ENCODE measurements around the gene GSK3A. TPM values are rescaled to one million over a fixed set of nuclear protein-coding genes. Genes with fewer than 3 reads are reported as not detected.
A peak's percentile ranks its signal among the peaks of the same experiment; 100 is the strongest.
"Not testable (repeated sequence)": the region's sequence is repeated elsewhere in the genome, so short reads cannot be mapped to it uniquely, and the experiment has no call there.

Gene GSK3A
- total RNA-seq, 4 donors from 2014 or later, result 24.7 to 34.5 (median 28.3) TPM

DNA sequence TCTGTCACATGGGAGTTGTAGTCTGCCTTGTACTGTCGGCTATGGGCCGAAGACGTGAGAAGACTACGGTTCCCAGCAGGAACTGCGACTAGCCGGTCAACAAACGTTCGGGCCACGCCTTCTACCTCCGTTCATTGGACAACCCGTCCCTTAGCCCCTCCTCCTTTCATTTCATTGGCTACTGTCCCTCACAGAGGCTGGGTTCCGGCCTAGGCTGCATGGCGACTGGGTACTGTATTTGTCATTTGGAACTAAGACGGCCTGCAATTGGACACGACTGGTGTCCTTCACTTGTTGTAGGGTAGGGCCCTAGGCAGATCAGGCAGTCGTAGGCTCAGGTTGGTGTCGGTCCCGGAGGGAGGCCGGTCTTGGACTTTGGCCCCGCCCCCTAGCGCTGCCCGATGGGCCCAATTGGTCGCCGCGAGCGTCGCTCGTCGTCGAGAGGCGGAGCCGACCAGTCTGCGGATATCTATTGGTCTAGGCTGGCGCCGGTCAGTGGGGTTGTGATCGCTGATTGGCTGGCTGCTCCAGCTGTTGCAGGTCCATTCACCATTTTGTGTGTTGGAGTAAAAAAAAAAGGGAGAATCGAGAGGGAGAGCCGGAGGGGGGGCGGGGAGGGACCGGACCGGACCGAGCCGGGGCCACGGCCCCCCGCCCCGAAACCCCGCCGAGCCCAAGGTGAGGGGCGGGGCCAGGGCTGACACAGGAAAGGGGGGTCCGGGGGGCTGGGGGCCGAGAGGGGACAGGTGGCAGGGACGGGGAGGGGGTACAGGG, 26.5 kb upstream of the GSK3A start, which contains the start of gene CIC:
Gene CIC (plus strand): TSS at position 549 of the 774 bp plus-strand sequence. CDS start 2,532 bp downstream, outside the sequence.
- Histone ChIP-seq H3K9me3 (no peaks in the 10 kb centered on the region), H3K4me1 (peaks cover 0 to 44% (median 28%) of the 10 kb centered on the region in 4 donors), H3K4me3 (peak within 1 kb of the TSS; percentile 66 to 85 (median 70)), H3K27me3 (no peaks in the 10 kb centered on the region), H3K27ac (peak within 1 kb of the TSS; percentile 99 to 100 (median 99)), H3K36me3 (peaks cover 0 to 25% (median 10%) of the 10 kb centered on the region in 3 donors)
- WGBS, 2 donors, result 1% methylated on average over 37 to 52 of the region's 52 CpGs
- peak; percentile 99 to 100 for DNase-seq (ENCODE audit: low spot score in 2 of 2)
- TF ChIP-seq, protein P1, sequence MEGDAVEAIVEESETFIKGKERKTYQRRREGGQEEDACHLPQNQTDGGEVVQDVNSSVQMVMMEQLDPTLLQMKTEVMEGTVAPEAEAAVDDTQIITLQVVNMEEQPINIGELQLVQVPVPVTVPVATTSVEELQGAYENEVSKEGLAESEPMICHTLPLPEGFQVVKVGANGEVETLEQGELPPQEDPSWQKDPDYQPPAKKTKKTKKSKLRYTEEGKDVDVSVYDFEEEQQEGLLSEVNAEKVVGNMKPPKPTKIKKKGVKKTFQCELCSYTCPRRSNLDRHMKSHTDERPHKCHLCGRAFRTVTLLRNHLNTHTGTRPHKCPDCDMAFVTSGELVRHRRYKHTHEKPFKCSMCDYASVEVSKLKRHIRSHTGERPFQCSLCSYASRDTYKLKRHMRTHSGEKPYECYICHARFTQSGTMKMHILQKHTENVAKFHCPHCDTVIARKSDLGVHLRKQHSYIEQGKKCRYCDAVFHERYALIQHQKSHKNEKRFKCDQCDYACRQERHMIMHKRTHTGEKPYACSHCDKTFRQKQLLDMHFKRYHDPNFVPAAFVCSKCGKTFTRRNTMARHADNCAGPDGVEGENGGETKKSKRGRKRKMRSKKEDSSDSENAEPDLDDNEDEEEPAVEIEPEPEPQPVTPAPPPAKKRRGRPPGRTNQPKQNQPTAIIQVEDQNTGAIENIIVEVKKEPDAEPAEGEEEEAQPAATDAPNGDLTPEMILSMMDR (IDR thresholded peaks at IDR 0.05), result peak in 1 of 5 experiments; percentile 64
- TF ChIP-seq POLR2A (IDR thresholded peaks at IDR 0.05) (peak in 1 of 2 donors; percentile 26), EP300 (IDR thresholded peaks at IDR 0.05) (peak; percentile 2 to 10)

DNA sequence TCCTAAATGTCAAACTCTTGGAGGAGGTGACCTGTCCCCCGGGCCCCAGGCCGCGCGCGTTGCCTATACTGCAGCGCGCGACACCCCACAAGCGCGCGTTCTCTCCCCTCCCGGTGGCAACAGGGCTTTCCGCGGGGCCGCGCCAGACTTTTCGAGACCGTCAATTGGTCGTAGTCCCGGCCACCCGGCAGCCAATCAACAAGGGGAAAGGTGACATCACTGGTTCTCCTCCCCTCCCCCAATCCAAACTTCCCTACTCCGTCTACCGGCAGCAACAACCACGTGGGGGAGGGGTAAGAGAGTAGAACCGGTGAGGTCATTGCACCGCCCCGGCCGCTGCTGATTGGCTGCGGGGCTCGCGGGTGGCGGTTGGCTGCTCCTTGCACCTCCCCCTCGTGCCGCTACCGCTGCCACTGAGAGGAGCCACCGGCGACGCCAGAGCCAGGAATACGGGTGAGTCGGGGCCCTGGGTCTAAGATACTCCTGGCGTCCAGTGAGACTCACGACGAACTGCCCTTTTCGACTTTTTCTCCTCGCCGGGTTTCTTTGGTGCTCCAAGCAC, 25.8 kb upstream of the GSK3A start:
- Histone ChIP-seq H3K36me3 (peaks cover 0 to 18% (median 4%) of the 10 kb centered on the region in 3 donors), H3K4me1 (peaks cover 0 to 39% (median 28%) of the 10 kb centered on the region in 4 donors), H3K4me3 (peak overlapping the region; percentile 66 to 85 (median 70)), H3K27me3 (no peaks in the 10 kb centered on the region), H3K27ac (peak overlapping the region; percentile 99 to 100 (median 99)), H3K9me3 (no peaks in the 10 kb centered on the region)
- WGBS, 2 donors, result 0% methylated on average over 30 to 43 of the region's 46 CpGs
- peak; percentile 99 to 100 for DNase-seq (ENCODE audit: low spot score in 2 of 2)
- TF ChIP-seq, protein P1 (IDR thresholded peaks at IDR 0.05), result peak in 2 of 5 experiments; percentile 11 to 45
- TF ChIP-seq EP300 (IDR thresholded peaks at IDR 0.05) (peak; percentile 97 to 99), POLR2A (IDR thresholded peaks at IDR 0.05) (peak; percentile 91 to 98)

DNA sequence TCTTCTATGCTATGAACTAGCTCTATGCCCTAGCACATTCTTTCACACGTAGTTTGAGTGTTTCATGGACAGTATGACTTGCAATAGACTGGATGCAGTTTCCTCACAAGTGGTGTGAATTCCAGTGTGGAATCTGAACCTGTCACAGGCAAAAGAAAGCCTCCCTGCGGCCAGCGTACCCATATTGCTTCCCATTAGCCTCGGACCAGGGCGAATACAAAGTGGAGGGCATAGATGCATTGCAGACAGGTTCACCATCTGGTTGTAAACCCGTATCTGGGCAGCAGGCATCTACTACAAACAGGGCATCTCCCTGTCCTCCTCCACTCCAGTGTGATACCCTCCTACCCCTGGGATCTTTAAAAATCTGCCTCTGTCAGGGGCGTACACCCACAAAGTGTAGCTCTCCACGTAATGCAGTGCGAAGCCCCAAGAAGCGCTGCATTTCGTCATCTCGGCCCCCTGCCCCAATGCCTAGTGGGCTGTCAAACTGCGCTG, 25.3 kb upstream of the GSK3A start:
- Histone ChIP-seq H3K9me3 (no peaks in the 10 kb centered on the region), H3K4me3 (peak overlapping the region; percentile 66 to 85 (median 70)), H3K36me3 (peaks cover 0 to 13% (median 0%) of the 10 kb centered on the region in 3 donors), H3K27ac (peak overlapping the region; percentile 99 to 100 (median 99)), H3K4me1 (peaks cover 0 to 39% (median 28%) of the 10 kb centered on the region in 4 donors), H3K27me3 (no peaks in the 10 kb centered on the region)
- TF ChIP-seq POLR2A (IDR thresholded peaks at IDR 0.05) (no peak), EP300 (IDR thresholded peaks at IDR 0.05) (no peak)
- TF ChIP-seq, protein P1 (IDR thresholded peaks at IDR 0.05), result no peak
- no peak for DNase-seq (ENCODE audit: low spot score in 2 of 2)
- 8 to 11% methylated on average over 11 to 13 of the region's 13 CpGs for WGBS, 2 donors

DNA sequence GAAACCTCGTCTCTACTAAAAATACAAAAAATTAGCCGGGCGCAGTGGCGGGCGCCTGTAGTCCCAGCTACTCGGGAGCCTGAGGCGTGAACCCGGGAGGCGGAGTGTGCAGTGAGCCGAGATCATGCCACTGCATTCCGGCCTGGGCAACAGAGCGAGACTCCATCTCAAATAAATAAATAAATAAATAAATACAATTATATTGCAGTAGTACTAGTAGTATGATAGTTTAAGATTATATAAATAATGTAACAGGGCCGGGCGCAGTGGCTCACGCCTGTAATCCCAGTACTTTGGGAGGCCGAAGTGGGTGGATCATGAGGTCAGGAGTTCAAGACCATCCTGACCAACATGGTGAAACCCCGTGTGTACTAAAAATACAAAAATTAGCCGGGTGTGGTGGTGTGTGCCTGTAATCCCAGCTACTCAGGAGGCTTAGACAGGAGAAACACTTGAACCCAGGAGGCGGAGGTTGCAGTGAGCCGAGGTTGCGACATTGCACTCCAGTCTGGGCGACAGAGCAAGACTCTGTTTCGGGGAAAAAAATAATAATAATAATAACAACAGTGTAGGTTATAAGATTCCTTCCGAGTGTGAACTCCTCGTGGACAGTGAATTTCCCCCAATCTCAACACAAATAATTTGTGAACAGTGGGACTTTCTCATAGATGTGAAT, 24.7 kb upstream of the GSK3A start:
- H3K4me3 ChIP-seq; H3K9me3 ChIP-seq; H3K27me3 ChIP-seq; H3K36me3 ChIP-seq; DNase-seq (ENCODE audit: low spot score in 2 of 2): not testable (repeated sequence)
- H3K27ac ChIP-seq, result peak overlapping the region in 3 of 4 donors; percentile 99 to 100 (median 99)
- WGBS, 2 donors, result 88 to 90% methylated on average over 25 of the region's 25 CpGs
- H3K4me1 ChIP-seq, result peaks cover 0 to 33% (median 26%) of the 10 kb centered on the region in 4 donors

DNA sequence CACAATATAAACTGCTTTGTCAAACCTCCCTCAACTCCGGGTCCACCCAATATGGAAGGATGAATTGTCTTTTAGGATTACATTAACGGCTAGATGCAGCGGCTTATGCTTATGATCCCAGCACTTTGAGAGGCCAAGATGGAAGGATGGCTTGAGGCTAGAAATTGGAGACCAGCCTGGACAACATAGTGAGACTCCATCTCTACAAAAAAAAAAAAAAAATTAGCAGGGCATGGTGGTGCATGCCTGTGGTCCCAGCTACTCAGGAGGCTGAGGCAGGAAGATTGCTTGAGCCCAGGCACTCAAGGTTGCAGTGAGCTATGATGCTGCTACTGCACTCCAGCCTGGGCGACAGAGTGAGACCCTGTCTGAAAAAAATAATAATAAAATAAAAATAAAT, 23.7 kb upstream of the GSK3A start:
- H3K4me1 ChIP-seq, result peaks cover 0 to 24% (median 18%) of the 10 kb centered on the region in 4 donors
- DNase-seq (ENCODE audit: low spot score in 2 of 2); H3K36me3 ChIP-seq; H3K27me3 ChIP-seq; H3K4me3 ChIP-seq; H3K9me3 ChIP-seq; H3K27ac ChIP-seq: not testable (repeated sequence)
- 89 to 90% methylated on average over 4 of the region's 4 CpGs for WGBS, 2 donors
